ENCODE data around the gene BLTP3B.

BLTP3B gene

DNA sequence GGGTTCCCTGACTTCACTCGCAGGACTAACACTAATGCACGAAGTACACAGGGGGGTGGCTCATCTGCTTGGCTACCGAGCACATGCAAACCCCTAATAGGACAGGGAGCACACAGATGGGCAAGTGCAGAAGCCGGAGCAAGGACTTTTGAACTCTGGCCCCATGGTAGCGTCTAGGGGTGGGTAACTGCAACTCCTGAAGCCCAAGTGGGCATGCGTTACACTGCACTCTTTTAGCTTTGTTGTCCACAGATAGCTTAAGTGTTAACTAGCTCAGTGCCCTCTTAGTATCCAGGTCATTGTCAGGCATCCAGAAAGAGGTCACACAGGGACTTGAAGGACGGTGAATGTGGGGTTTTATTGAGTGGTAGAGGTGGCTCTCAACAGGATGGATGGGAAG, 3.0 kb upstream of the BLTP3B start:
- no peak overlapping the region for H3K4me3 ChIP-seq (ENCODE audit: insufficient read depth, low read depth, low read length, poor library complexity, severe bottlenecking)
- H3K27me3 ChIP-seq (replicated peaks; ENCODE audit: control insufficient read depth, insufficient read depth, low read length, poor library complexity, severe bottlenecking), result no peaks in the 10 kb centered on the region
- no peak overlapping the region for H3K27ac ChIP-seq (ENCODE audit: insufficient read depth, low read length, poor library complexity, severe bottlenecking)
- no peaks in the 10 kb centered on the region for H3K4me1 ChIP-seq (ENCODE audit: control insufficient read depth, insufficient read depth, low read length, poor library complexity, severe bottlenecking)
- H3K36me3 ChIP-seq (ENCODE audit: control insufficient read depth, insufficient read depth, low read length), result no peaks in the 10 kb centered on the region
- DNase-seq, result no peak
- no peaks in the 10 kb centered on the region for H3K9me3 ChIP-seq (ENCODE audit: control insufficient read depth, low read length)

DNA sequence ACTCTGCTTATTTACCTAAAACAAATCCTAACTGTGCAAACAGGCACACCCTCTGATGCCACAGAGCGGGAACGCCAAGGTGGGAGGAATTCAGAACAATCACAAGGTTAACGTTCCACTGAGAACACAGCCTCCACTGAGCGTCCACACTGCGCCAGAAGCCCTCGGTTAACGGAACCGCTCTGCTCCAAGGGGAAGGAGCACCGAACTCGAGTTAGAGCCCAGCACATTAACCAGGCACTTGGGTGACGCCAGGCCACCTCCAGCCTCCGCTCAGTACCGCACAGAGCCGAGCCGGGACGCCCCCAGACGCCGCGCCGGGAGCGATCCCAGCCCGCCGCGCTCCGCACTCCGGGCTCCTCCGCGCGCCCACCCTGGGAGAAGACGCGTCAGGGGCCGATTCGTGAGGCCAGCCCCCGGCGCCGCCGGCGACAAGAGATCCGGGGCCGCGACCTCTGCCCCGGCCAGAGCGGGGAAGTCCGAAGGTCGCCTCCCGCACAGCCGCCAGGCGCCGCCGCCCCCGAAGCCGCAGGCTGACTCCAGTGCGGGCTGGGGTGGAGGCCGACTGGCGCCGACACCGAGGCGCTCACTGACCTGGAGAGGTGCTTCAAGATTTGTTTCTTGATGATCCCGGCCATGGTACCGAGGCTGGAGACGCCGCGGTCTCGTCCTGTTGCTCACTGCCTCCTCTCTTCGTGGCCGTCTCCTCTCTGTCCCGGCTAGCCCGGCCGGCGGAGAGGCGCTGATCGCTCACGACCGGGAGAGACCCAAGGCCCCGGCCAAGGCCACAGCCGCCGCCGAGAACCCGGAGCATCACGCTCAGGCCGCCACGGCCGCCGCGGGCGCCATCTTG, 450 bp downstream of the BLTP3B start:
- Histone ChIP-seq H3K27ac (ENCODE audit: insufficient read depth, low read length, poor library complexity, severe bottlenecking) (peak overlapping the region; percentile 89), H3K27me3 (replicated peaks; ENCODE audit: control insufficient read depth, insufficient read depth, low read length, poor library complexity, severe bottlenecking) (no peaks in the 10 kb centered on the region), H3K36me3 (ENCODE audit: control insufficient read depth, insufficient read depth, low read length) (no peaks in the 10 kb centered on the region), H3K9me3 (ENCODE audit: control insufficient read depth, low read length) (no peaks in the 10 kb centered on the region), H3K4me3 (ENCODE audit: insufficient read depth, low read depth, low read length, poor library complexity, severe bottlenecking) (peak overlapping the region; percentile 99), H3K4me1 (ENCODE audit: control insufficient read depth, insufficient read depth, low read length, poor library complexity, severe bottlenecking) (peaks cover 3% of the 10 kb centered on the region)
- peak; percentile 7 to 31 (median 14) for DNase-seq

DNA sequence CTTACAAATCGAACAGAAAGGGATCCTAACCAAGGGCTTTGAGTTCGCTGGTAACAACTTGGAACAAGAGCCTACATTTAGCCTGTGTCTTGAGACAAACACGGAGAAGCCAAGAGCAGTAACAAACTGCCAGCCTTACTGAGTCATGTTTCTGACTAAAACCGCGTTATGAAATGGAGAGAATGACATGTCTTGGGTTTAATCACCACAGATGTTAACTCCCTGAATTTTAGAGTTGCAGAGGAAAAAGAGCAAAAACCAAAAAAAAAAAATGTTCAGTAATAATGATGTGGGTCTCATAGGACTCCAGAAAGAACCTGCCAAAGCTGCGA, 1.0 kb downstream of the BLTP3B start:
- DNase-seq, result no peak
- H3K4me1 ChIP-seq (ENCODE audit: control insufficient read depth, insufficient read depth, low read length, poor library complexity, severe bottlenecking), result peaks cover 3% of the 10 kb centered on the region
- no peaks in the 10 kb centered on the region for H3K9me3 ChIP-seq (ENCODE audit: control insufficient read depth, low read length)
- peak overlapping the region; percentile 99 for H3K4me3 ChIP-seq (ENCODE audit: insufficient read depth, low read depth, low read length, poor library complexity, severe bottlenecking)
- H3K36me3 ChIP-seq (ENCODE audit: control insufficient read depth, insufficient read depth, low read length), result no peaks in the 10 kb centered on the region
- H3K27me3 ChIP-seq (replicated peaks; ENCODE audit: control insufficient read depth, insufficient read depth, low read length, poor library complexity, severe bottlenecking), result no peaks in the 10 kb centered on the region
- peak overlapping the region; percentile 89 for H3K27ac ChIP-seq (ENCODE audit: insufficient read depth, low read length, poor library complexity, severe bottlenecking)

DNA sequence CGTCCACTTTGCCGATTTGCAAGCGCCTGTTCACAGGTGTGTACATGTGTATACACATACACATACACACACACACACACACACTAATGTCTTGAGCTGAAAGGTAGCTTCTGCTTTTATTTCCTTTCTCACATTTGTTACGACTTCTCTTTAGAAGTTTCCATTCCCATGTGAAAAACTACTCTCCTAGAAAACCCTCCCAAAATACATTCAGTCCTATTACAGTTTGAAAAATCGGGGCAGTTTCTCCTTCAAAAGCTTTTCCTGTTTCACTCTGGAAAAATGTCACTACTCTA, 3.9 kb downstream of the BLTP3B start:
- no peaks in the 10 kb centered on the region for H3K9me3 ChIP-seq (ENCODE audit: control insufficient read depth, low read length)
- peaks cover 3% of the 10 kb centered on the region for H3K4me1 ChIP-seq (ENCODE audit: control insufficient read depth, insufficient read depth, low read length, poor library complexity, severe bottlenecking)
- H3K27me3 ChIP-seq (replicated peaks; ENCODE audit: control insufficient read depth, insufficient read depth, low read length, poor library complexity, severe bottlenecking), result no peaks in the 10 kb centered on the region
- no peak for DNase-seq
- H3K27ac ChIP-seq (ENCODE audit: insufficient read depth, low read length, poor library complexity, severe bottlenecking), result no peak overlapping the region
- H3K36me3 ChIP-seq (ENCODE audit: control insufficient read depth, insufficient read depth, low read length), result no peaks in the 10 kb centered on the region
- H3K4me3 ChIP-seq (ENCODE audit: insufficient read depth, low read depth, low read length, poor library complexity, severe bottlenecking), result no peak overlapping the region

DNA sequence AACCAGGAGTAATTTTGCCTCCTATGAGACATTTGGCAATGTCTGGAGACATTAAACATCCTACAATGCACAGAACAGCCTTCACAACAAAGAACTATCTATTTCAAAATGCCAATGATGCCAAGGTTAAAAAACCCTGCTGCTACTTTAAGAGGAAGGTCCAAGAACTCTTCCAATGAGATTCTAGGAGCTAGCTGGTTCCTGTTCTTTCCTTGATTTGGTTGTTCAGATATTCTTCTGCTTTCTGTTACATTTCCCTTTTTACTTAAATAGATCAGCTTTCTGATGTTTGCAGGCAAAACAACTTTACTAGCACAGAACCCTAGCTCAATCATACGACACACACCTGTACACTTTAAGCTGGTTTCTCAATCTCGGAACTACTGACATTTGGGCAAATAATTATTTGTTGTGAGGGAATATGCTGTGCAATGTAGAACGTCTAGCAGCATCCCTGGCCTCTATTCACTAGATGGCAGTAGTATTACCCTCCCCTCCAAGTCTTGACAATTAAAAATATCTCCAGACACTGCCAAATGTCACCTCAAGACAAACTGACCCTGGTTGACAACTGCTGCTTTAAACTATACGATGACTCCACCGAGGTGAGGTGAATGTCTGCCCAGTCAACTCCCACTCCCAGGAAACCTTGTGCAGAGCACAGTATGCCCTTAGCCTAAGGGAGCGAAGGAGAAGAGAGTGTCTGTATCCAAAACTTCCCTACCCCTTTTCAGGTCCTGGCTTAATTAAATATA, 4.4 kb downstream of the BLTP3B start:
- Histone ChIP-seq H3K27ac (ENCODE audit: insufficient read depth, low read length, poor library complexity, severe bottlenecking) (no peak overlapping the region), H3K36me3 (ENCODE audit: control insufficient read depth, insufficient read depth, low read length) (no peaks in the 10 kb centered on the region), H3K27me3 (replicated peaks; ENCODE audit: control insufficient read depth, insufficient read depth, low read length, poor library complexity, severe bottlenecking) (no peaks in the 10 kb centered on the region), H3K4me3 (ENCODE audit: insufficient read depth, low read depth, low read length, poor library complexity, severe bottlenecking) (no peak overlapping the region), H3K4me1 (ENCODE audit: control insufficient read depth, insufficient read depth, low read length, poor library complexity, severe bottlenecking) (peaks cover 3% of the 10 kb centered on the region), H3K9me3 (ENCODE audit: control insufficient read depth, low read length) (no peaks in the 10 kb centered on the region)
- DNase-seq, result no peak

DNA sequence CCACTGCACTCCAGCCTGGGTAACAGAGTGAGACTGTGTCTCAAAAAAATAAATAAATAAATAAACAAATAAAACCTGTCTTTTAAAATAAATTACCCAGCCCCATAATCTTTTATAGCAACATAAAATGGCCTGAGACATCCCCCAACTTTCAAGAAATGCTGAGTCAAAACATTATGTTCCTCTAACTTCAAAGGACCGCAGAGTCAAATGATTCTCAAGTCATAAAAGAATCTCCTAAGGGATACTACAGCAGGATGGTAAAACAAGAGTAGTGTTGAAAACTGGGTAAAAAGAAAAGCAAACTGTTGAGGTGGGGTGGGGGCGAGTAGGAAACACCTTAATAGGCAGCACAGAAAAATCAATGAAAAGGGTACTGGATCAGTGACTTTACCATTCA, 9.5 kb downstream of the BLTP3B start:
- H3K27me3 ChIP-seq (replicated peaks; ENCODE audit: control insufficient read depth, insufficient read depth, low read length, poor library complexity, severe bottlenecking), result no peaks in the 10 kb centered on the region
- DNase-seq, result no peak
- no peaks in the 10 kb centered on the region for H3K36me3 ChIP-seq (ENCODE audit: control insufficient read depth, insufficient read depth, low read length)
- no peak overlapping the region for H3K4me3 ChIP-seq (ENCODE audit: insufficient read depth, low read depth, low read length, poor library complexity, severe bottlenecking)
- H3K9me3 ChIP-seq (ENCODE audit: control insufficient read depth, low read length), result no peaks in the 10 kb centered on the region
- peaks cover under 1% of the 10 kb centered on the region for H3K4me1 ChIP-seq (ENCODE audit: control insufficient read depth, insufficient read depth, low read length, poor library complexity, severe bottlenecking)
- no peak overlapping the region for H3K27ac ChIP-seq (ENCODE audit: insufficient read depth, low read length, poor library complexity, severe bottlenecking)

DNA sequence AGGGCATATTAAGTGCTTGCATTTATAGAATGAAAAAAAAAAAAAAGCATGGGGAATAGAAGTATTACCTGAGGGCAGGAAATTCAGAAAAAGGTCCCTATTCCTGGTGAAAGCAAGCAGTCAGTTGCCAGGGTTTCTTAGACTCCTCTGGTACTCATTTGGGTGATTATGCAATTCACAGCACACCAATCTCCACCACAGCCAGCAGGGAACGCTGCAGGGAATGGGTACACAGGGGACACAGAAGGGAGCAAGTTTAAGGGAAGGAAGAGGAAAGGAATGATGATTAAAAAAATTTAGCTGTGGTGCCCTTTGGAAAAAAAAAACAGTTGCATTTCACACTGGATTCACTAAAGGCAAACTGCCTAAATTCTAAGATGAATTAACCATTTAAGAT, 14.2 kb downstream of the BLTP3B start:
- DNase-seq, result no peak
- Histone ChIP-seq H3K4me1 (ENCODE audit: control insufficient read depth, insufficient read depth, low read length, poor library complexity, severe bottlenecking) (no peaks in the 10 kb centered on the region), H3K27me3 (replicated peaks; ENCODE audit: control insufficient read depth, insufficient read depth, low read length, poor library complexity, severe bottlenecking) (no peaks in the 10 kb centered on the region), H3K4me3 (ENCODE audit: insufficient read depth, low read depth, low read length, poor library complexity, severe bottlenecking) (no peak overlapping the region), H3K27ac (ENCODE audit: insufficient read depth, low read length, poor library complexity, severe bottlenecking) (no peak overlapping the region), H3K36me3 (ENCODE audit: control insufficient read depth, insufficient read depth, low read length) (no peaks in the 10 kb centered on the region), H3K9me3 (ENCODE audit: control insufficient read depth, low read length) (no peaks in the 10 kb centered on the region)

DNA sequence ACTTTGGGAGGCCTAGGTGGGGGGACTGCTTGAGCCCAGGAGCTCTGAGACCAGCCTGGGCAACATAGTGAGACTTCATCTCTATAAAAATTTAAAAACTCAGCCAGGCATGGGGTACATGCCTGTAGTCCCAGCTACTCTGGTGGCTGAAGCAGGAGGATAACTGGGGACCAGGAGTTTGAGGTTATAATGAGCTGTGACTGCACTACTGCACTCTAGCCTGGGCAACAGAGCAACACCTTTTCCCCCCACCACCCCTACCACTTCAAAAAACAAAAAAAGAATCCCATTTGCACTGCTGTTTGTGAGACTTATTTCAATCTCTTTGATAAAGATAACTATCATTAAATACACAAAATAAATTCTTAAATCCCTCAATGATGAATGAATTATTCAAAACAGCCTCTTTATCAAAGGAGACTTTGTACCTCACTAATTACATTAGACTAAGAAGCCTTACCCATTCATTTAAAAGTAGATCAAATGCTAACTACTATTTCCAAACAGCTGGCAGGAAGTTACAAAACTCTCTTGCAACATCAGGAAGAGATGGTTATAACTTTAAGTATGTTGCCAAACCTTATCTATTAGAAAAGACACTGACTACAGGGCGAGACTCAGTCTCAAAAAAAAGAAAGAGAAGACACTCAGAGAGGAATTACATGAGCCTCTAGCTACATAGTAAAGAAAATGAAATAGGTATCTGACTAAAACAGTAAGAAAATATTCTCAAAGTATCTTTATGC, 14.7 kb downstream of the BLTP3B start:
- Histone ChIP-seq H3K4me3 (ENCODE audit: insufficient read depth, low read depth, low read length, poor library complexity, severe bottlenecking) (no peak overlapping the region), H3K27ac (ENCODE audit: insufficient read depth, low read length, poor library complexity, severe bottlenecking) (no peak overlapping the region), H3K4me1 (ENCODE audit: control insufficient read depth, insufficient read depth, low read length, poor library complexity, severe bottlenecking) (no peaks in the 10 kb centered on the region), H3K9me3 (ENCODE audit: control insufficient read depth, low read length) (no peaks in the 10 kb centered on the region), H3K36me3 (ENCODE audit: control insufficient read depth, insufficient read depth, low read length) (no peaks in the 10 kb centered on the region), H3K27me3 (replicated peaks; ENCODE audit: control insufficient read depth, insufficient read depth, low read length, poor library complexity, severe bottlenecking) (no peaks in the 10 kb centered on the region)
- no peak for DNase-seq

DNA sequence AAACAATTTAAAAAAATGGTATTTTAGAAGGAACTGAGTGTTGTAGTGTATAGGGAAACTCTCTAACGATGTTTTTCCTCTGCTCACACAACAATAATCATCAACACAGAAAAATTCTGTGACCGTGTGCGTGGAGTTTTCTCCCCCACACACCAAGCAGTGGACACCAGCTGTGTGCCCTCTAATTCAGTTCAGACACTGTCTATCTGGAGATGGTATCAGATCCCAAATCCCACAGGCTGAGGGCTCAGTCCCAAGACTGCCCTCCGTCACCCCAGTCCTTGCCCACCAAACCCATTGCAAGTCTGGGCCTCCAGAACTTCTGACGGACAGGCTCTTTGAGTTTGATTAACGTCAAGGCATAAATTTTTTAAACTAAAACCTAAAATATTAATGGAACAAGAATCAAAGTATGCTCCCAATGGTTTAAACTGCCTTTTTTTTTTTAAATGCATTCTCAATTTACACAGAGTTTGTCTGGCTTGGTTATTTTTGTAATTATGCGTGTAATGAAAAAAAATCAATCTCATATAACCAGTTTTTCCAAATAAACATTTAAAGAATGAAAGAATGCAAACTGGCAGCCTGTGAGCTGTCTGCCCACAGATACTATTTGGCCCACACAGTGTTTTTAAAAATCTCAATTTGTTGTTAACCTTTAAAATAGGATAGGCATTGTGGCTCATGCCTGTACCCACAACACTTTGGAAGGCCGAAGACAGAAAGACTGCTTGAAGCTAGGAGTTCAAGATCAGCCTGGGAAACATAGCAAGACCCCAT, 19.2 kb downstream of the BLTP3B start:
- H3K27ac ChIP-seq (ENCODE audit: insufficient read depth, low read length, poor library complexity, severe bottlenecking), result no peak overlapping the region
- H3K9me3 ChIP-seq (ENCODE audit: control insufficient read depth, low read length), result no peaks in the 10 kb centered on the region
- no peak for DNase-seq
- no peaks in the 10 kb centered on the region for H3K4me1 ChIP-seq (ENCODE audit: control insufficient read depth, insufficient read depth, low read length, poor library complexity, severe bottlenecking)
- H3K4me3 ChIP-seq (ENCODE audit: insufficient read depth, low read depth, low read length, poor library complexity, severe bottlenecking), result no peak overlapping the region
- H3K36me3 ChIP-seq (ENCODE audit: control insufficient read depth, insufficient read depth, low read length), result no peaks in the 10 kb centered on the region
- no peaks in the 10 kb centered on the region for H3K27me3 ChIP-seq (replicated peaks; ENCODE audit: control insufficient read depth, insufficient read depth, low read length, poor library complexity, severe bottlenecking)

Data from effector memory CD4-positive, alpha-beta T cell (primary cell).